ENCODE results near the gene GALNT10. TPM values are rescaled to one million over a fixed set of nuclear protein-coding genes. Genes with fewer than 3 reads are reported as not detected.

Gene GALNT10
- polyA plus RNA-seq, 1 of the 3 experiments (the other 2 are of a cell fraction) = 56.3 TPM

GRCh38 chr5:154193701-154194121 is 3.2 kb downstream of the GALNT10 start (continued):
- TF ChIP-seq PBX3 (IDR thresholded peaks at IDR 0.05) (peak; percentile 80), USF1 (IDR thresholded peaks at IDR 0.05; ENCODE audit: borderline replicate concordance, low read depth) (no peak), YY1 (IDR thresholded peaks at IDR 0.05; ENCODE audit: low read depth) (0 out of 2 replicates have a peak, but pooled peaks have one; percentile 27), CHD2 (IDR thresholded peaks at IDR 0.05; ENCODE audit: low read length, partially characterized antibody) (no peak), CTCF (IDR thresholded peaks at IDR 0.05) (no peak), FOXM1 (IDR thresholded peaks at IDR 0.05; ENCODE audit: low read depth) (no peak), MXI1 (IDR thresholded peaks at IDR 0.05; ENCODE audit: low read depth, low read length) (no peak)

GRCh38 chr5:154194345-154195329 is 4.1 kb downstream of the GALNT10 start:
- H3K9ac ChIP-seq = no peak overlapping the region
- TF ChIP-seq MXI1 (IDR thresholded peaks at IDR 0.05; ENCODE audit: low read depth, low read length) (no peak), TEAD4 (IDR thresholded peaks at IDR 0.05; ENCODE audit: borderline replicate concordance, insufficient read depth) (0 out of 2 replicates have a peak, but pooled peaks have one; percentile 28), NFIC (IDR thresholded peaks at IDR 0.05; ENCODE audit: borderline replicate concordance) (peak; percentile 69), POLR2AphosphoS5 (IDR thresholded peaks at IDR 0.05; ENCODE audit: low read depth, low read length) (no peak), USF1 (IDR thresholded peaks at IDR 0.05; ENCODE audit: borderline replicate concordance, low read depth) (no peak), YY1 (IDR thresholded peaks at IDR 0.05; ENCODE audit: low read depth) (no peak), PBX3 (IDR thresholded peaks at IDR 0.05) (peak; percentile 41), IRF3 (IDR thresholded peaks at IDR 0.05; ENCODE audit: low read depth, low read length) (no peak)
- no peak overlapping the region for H2AFZ ChIP-seq (ENCODE audit: low read depth)
- H3K27ac ChIP-seq (ENCODE audit: low read depth in 2 of 2, low read length in 1 of 2) = peak overlapping the region; percentile 72 to 82
- ChIA-PET POLR2A (no interaction called here), CTCF (interaction anchor here (0.6 to 1.8 kb wide), 6 partner anchors 9 to 221 kb away, joined by 3 to 9 read pairs (median 4); no protein-coding TSS in a partner anchor)
- H3K4me3 ChIP-seq (ENCODE audit: low read depth in 2 of 2, low read length in 1 of 2) = peak overlapping the region in 1 of 2 experiments; percentile 92; a peak in 1 of 4 replicates
- H3K9me2 ChIP-seq = no peaks in the 10 kb centered on the region
- peaks cover 30% of the 10 kb centered on the region for H4K20me1 ChIP-seq (ENCODE audit: insufficient read depth)
- peaks cover 26% of the 10 kb centered on the region for H3F3A ChIP-seq (replicated peaks; ENCODE audit: insufficient read depth)
- peaks cover 8 to 23% of the 10 kb centered on the region in 2 experiments for H3K36me3 ChIP-seq (replicated peaks in 1 of 2; ENCODE audit: control insufficient read depth in 1 of 2, insufficient read depth in 2 of 2, low read length in 1 of 2)
- H3K27me3 ChIP-seq (ENCODE audit: insufficient read depth) = no peaks in the 10 kb centered on the region
- no peaks in the 10 kb centered on the region for H3K9me3 ChIP-seq
- WGBS (ENCODE audit: low lambda C conversion rate) = 75% methylated on average over 8 of the region's 8 CpGs
- H3K4me1 ChIP-seq (ENCODE audit: control insufficient read depth in 1 of 2, insufficient read depth in 2 of 2, low read depth in 1 of 2, low read length in 1 of 2) = peaks cover 38 to 43% of the 10 kb centered on the region in 2 experiments
- peak overlapping the region; percentile 90 for H3K4me2 ChIP-seq
- no peak for DNase-seq
- peaks cover 94% of the 10 kb centered on the region for H3K79me2 ChIP-seq (ENCODE audit: insufficient read depth)
